Endothelial cell of umbilical vein (primary cell): Measurements from ENCODE around the gene CHST15. TPM values are rescaled to one million over a fixed set of nuclear protein-coding genes. Genes with fewer than 3 reads are reported as not detected.

Experiments
- BruUV-seq: library from RNA; stranded (reverse); fragments of 400-500 nt; replicated peaks from 2 replicates; lab custom pipeline; 2021; lab: Mats Ljungman, UMichigan
- CTCF ChIA-PET: fragments of 300-600, 350-600 bp; sonication (Branson Sonifier 250); formaldehyde crosslinking; loops from one replicate; lab custom pipeline; 2021; ENCODE audit warnings: antibody characterized with exemption, inconsistent platforms; lab: Charles Lee
- POLR2A ChIA-PET: fragments of 300-600, 350-600 bp; sonication (Branson Sonifier 250); formaldehyde crosslinking; loops from one replicate; lab custom pipeline; 2021; ENCODE audit warnings: antibody characterized with exemption, inconsistent platforms; lab: Charles Lee
- DNase-seq: peaks from one replicate; pipeline ENCODE4 v3.0.0-alpha.2; 2011; ENCODE audit warnings: low read depth, low spot score
- FAIRE-seq: peaks from 2 replicates; lab custom pipeline; 2011; peaks lifted over from hg19 to GRCh38; lab: Jason Lieb, UNC
- H2AFZ ChIP-seq: 2 replicates; pipeline ENCODE4 v1.6.0; 2012; ENCODE audit warnings: low read depth, low read length, control low read depth, inconsistent platforms
- H3K27ac ChIP-seq: 2 replicates; pipeline ENCODE4 v1.5.1; 2011; ENCODE audit warnings: low read depth, mild to moderate bottlenecking, control low read depth, low read length, moderate library complexity; ENCODE audit not compliant: insufficient read depth
- H3K27me3 ChIP-seq, 2 experiments: 2 replicates each; pipeline versions ENCODE4 v1.6.0 to v1.6.1; 2011; ENCODE audit warnings: low read length in 2 of 2, mixed read lengths in 1 of 2; ENCODE audit not compliant: control insufficient read depth in 2 of 2, insufficient read depth in 2 of 2
- H3K36me3 ChIP-seq, 2 experiments: 2 replicates in 1 of 2; 3 replicates in 1 of 2; pipeline ENCODE4 v1.5.1; 2011; ENCODE audit warnings: low read length in 2 of 2, mild to moderate bottlenecking in 1 of 2, moderate library complexity in 1 of 2; ENCODE audit not compliant: control insufficient read depth in 2 of 2, insufficient read depth in 2 of 2; ENCODE audit errors: extremely low read depth in 1 of 2
- H3K4me1 ChIP-seq: 3 replicates; pipeline ENCODE4 v1.5.1; 2011; ENCODE audit warnings: mild to moderate bottlenecking, low read length; ENCODE audit not compliant: control insufficient read depth, insufficient read depth; ENCODE audit errors: extremely low read depth
- H3K4me2 ChIP-seq: 2 replicates; pipeline ENCODE4 v1.6.1; 2011; ENCODE audit warnings: low read length, control low read depth, mixed read lengths; ENCODE audit not compliant: insufficient read depth
- H3K4me3 ChIP-seq, 3 experiments: fragments of 200-600 bp in 1 of 3; sonication (generic), shearing (Covaris generic) in 1 of 3; replicated peaks in 1 of 3; 2 replicates each; pipeline ENCODE4 v1.5.1; 2011 to 2016; ENCODE audit warnings: control low read depth in 3 of 3, low read length in 3 of 3, mild to moderate bottlenecking in 2 of 3, inconsistent platforms in 1 of 3, low read depth in 1 of 3, moderate library complexity in 1 of 3; ENCODE audit not compliant: insufficient read depth in 1 of 3
- H3K79me2 ChIP-seq: 2 replicates; pipeline ENCODE4 v1.6.0; 2012; ENCODE audit warnings: low read length, inconsistent platforms; ENCODE audit not compliant: control insufficient read depth, insufficient read depth
- H3K9ac ChIP-seq: replicated peaks from 2 replicates; pipeline ENCODE3; 2011; ENCODE audit warnings: low read length, control low read depth; ENCODE audit not compliant: insufficient read depth; ENCODE audit errors: extremely low read depth
- H3K9me1 ChIP-seq: replicated peaks from 3 replicates; pipeline ENCODE4 v1.6.0; 2011; ENCODE audit warnings: mild to moderate bottlenecking, low read length; ENCODE audit not compliant: control insufficient read depth, insufficient read depth; ENCODE audit errors: extremely low read depth
- H3K9me3 ChIP-seq: replicated peaks from 2 replicates; pipeline ENCODE4 v1.5.1; 2012; ENCODE audit warnings: low read length, inconsistent platforms; ENCODE audit not compliant: control insufficient read depth, insufficient read depth
- H4K20me1 ChIP-seq: replicated peaks from 2 replicates; pipeline ENCODE3; 2011; ENCODE audit warnings: mild to moderate bottlenecking, low read length; ENCODE audit not compliant: control insufficient read depth, insufficient read depth; ENCODE audit errors: extremely low read depth
- CTCF ChIP-seq, 2 donors: IDR thresholded peaks; 1 replicate in 1 of 2; 2 replicates in 1 of 2; pipeline ENCODE4 v1.5.1; 2011; ENCODE audit warnings: low read length in 2 of 2, mild to moderate bottlenecking in 2 of 2, moderate library complexity in 2 of 2, control low read depth in 1 of 2, inconsistent platforms in 1 of 2, low read depth in 1 of 2; ENCODE audit not compliant: insufficient read depth in 1 of 2; ENCODE audit errors: extremely low read depth in 1 of 2
- EZH2 ChIP-seq: IDR thresholded peaks from 2 replicates; pipeline ENCODE4 v1.6.1; 2012; ENCODE audit warnings: borderline replicate concordance, low read depth, mild to moderate bottlenecking, moderate library complexity, low read length, inconsistent platforms; ENCODE audit not compliant: severe bottlenecking
- FOS ChIP-seq: IDR thresholded peaks from 2 replicates; pipeline ENCODE4 v1.6.1; 2011; ENCODE audit warnings: mild to moderate bottlenecking, low read length, moderate library complexity, borderline replicate concordance; ENCODE audit not compliant: insufficient read depth
- GATA2 ChIP-seq: IDR thresholded peaks from 2 replicates; pipeline ENCODE4 v1.7.0; 2011; ENCODE audit warnings: low read depth, mild to moderate bottlenecking, moderate library complexity, mixed read lengths, low read length; ENCODE audit not compliant: insufficient read length, insufficient read depth
- JUN ChIP-seq: IDR thresholded peaks from 2 replicates; pipeline ENCODE4 v1.6.1; 2011; ENCODE audit warnings: borderline replicate concordance, low read depth; ENCODE audit not compliant: insufficient read length, insufficient read depth
- MAX ChIP-seq: IDR thresholded peaks from 2 replicates; pipeline ENCODE4 v1.6.1; 2011; ENCODE audit not compliant: insufficient read depth, insufficient read length
- MYC ChIP-seq: IDR thresholded peaks from one replicate; pipeline ENCODE4 v1.6.1; 2011; ENCODE audit warnings: mild to moderate bottlenecking, low read depth, low read length
- POLR2A ChIP-seq: IDR thresholded peaks from 2 replicates; pipeline ENCODE4 v1.6.1; 2012; ENCODE audit warnings: low read depth, mild to moderate bottlenecking, control low read depth, low read length
- POLR2AphosphoS5 ChIP-seq: IDR thresholded peaks from 2 replicates; pipeline ENCODE4 v1.6.1; 2012; ENCODE audit warnings: low read depth, mild to moderate bottlenecking, control low read depth, low read length, moderate library complexity; ENCODE audit not compliant: insufficient read depth
- dilution Hi-C: fragments of 300-500 bp; cut with MboI; formaldehyde crosslinking; loops from one replicate; pipeline ENCODE4 v1.15.0; 2019; ENCODE audit warnings: low sequenced_read_pairs; ENCODE audit not compliant: extremely low pct_ligation_motif_present
- intact Hi-C: fragments of 100-400 bp; cut with micrococcal nuclease; formaldehyde crosslinking; loops from one replicate; pipeline ENCODE4 v1.10.0; 2022
- polyA plus RNA-seq, 4 experiments: library from polyadenylated mRNA; depleted of rRNA in 3 of 4; stranded (reverse) in 3 of 4; unstranded in 1 of 4; fragments of >200 nt; gene quantifications; 2 replicates each; pipeline versions ENCODE4 v1.2.1 to v1.2.3, GENCODE V29; 2011 to 2012; ENCODE audit warnings: missing spikeins in 1 of 4
- total RNA-seq: library from RNA; stranded (reverse); gene quantifications from 2 replicates; pipeline ENCODE4 v1.2.3, GENCODE V29; 2021

CHST15 gene
- total and polyA plus RNA-seq, 2 donors (not counting 3 experiments of a cell fraction or from before 2014, with no cell fraction given): 23.1 to 29.2 TPM

GRCh38 chr10:124066781-124067714 is 26.4 kb downstream of the CHST15 start:
- DNase-seq (no peak), FAIRE-seq (no peak)
- no peaks in the 10 kb centered on the region for H3K9me1 ChIP-seq
- H3K4me1 ChIP-seq: no peaks in the 10 kb centered on the region
- H3K79me2 ChIP-seq: no peaks in the 10 kb centered on the region
- no peaks in the 10 kb centered on the region for H3K9me3 ChIP-seq
- TF ChIP-seq EZH2 (no peak), JUN (no peak), MYC (no peak), FOS (no peak), MAX (no peak), CTCF (IDR thresholded peaks at IDR 0.05; ENCODE audit: extremely low read depth in 1 of 2, insufficient read depth in 1 of 2, low read depth in 1 of 2, low read length in 2 of 2) (no peak), POLR2AphosphoS5 (no peak), GATA2 (no peak), POLR2A (no peak)
- no peak overlapping the region for H3K27ac ChIP-seq
- intact Hi-C loops (no loop called here), dilution Hi-C loops (no loop called here)
- no peak overlapping the region for H3K4me2 ChIP-seq
- H3K27me3 ChIP-seq: no peaks in the 10 kb centered on the region
- H3K4me3 ChIP-seq: no peak overlapping the region
- BruUV-seq: no TSS peak
- no peaks in the 10 kb centered on the region for H4K20me1 ChIP-seq
- POLR2A ChIA-PET: no interaction called here
- CTCF ChIA-PET: interaction anchor here (2.1 kb wide), 1 partner anchor 322 kb away, joined by 4 read pairs; no protein-coding TSS in a partner anchor
- H2AFZ ChIP-seq: no peak overlapping the region
- no peak overlapping the region for H3K9ac ChIP-seq
- H3K36me3 ChIP-seq: peaks cover 0 to 4% of the 10 kb centered on the region in 2 experiments
